HG03521 (cell line): ENCODE results near the gene F7.

Experiments
- ATAC-seq: cut with Tn5 transposase; IDR thresholded peaks from one replicate; pipeline ENCODE4 v1.9.1; 2021; ENCODE audit warnings: mild to moderate bottlenecking, moderate library complexity; ENCODE audit not compliant: unreplicated experiment

Gene F7

DNA sequence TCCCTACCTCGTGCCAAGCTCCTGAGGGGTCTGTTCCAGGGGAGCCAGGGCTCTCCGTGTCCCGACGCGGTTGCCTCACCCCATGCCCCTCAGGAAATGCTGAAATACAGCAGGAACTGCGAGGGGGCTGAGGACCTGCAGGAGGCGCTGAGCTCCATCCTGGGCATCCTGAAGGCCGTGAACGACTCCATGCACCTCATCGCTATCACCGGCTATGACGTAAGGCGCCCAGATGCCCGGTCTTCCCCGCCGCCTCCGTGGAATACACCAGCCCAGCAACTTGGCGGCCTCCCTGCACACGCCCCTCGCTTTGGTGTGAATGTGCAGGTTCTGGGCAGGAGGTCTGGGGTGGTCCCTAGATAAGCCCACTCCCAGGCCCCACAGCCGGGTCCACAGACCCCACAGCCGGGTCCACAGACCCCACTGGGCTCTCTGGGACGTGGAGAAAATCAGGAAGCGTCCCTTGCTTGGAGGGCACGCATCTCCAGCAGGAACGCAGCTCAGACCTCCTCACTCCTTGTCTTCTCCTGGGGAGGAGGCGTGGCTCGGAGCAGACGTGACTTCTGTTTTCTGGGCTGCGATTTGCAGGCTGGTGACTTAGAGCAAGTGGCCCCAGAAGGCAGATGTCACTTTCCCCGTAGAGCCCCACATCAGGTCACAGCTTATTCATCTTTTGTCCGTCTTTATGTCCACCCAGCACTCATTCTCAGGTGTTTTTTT, 19.4 kb upstream of the F7 start:
- ATAC-seq: no peak

DNA sequence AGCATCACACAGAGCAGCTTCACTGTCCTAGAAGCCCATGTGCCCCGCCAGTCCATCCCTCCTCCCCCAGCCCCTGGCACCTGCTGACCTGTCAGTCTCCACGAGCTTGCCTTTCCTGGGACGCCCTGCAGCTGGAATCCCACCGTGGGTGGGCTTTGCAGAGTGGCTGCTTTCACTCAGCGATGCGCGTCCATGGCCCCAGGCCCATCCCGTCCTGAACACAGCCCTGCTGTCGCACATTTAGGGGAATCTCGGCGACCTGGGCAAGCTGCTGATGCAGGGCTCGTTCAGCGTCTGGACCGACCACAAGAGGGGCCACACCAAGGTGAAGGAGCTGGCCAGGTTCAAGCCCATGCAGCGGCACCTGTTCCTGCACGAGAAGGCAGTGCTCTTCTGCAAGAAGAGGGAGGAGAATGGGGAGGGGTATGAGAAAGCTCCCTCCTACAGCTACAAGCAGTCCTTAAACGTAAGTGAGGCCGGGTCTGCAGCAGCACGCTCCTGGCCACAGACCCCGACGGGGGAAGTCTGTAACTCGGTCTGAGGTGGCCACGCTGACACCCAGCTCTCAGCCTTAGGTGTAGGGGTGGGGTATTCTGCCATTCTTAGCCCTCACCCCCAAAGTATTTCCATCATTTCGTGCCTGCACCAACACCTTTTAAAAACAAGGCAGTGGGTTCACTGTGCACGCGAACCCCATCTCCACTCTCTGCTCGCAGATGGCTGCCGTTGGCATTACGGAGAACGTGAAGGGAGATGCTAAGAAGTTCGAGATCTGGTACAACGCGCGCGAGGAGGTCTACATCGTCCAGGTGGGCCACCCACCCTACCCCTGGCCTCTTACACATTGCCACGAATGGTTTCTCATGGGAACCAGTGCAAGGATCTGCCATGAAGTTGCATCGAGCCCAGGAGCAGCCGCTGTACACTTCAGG, 18.3 kb upstream of the F7 start:
- ATAC-seq: no peak

DNA sequence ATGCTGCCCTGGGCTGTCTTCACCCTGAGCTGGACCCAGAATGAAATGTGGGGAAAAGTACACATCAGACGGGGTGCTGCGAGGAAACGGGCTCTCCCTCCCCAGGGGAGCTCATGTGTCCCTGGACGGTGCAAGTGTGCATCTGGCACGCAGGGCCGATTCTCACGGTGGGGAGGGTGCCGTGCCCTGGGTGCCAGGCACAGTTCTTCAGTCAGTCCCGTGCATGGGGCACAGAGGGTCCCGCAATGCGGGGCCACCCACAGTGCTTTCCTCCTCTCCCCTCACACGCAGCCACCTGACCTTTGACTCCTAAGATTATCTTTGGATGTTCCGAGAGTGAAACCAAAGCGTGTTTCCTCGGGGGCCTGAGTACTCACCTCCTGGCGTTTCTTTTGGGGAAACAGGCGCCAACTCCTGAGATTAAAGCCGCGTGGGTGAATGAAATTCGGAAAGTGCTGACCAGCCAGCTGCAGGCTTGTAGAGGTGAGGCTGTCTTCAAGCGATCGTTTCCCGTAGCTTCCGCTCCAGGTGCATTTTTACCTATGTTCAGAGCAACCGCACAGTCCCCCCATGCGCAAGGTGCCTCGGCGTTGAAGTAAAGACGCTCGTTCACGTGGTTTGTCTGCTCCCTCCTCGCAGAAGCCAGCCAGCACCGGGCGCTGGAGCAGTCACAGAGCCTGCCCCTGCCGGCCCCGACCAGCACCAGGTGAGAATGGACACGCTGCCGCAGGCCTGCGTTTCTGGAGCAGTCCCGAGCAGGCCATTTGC, 17.5 kb upstream of the F7 start:
- ATAC-seq: no peak

DNA sequence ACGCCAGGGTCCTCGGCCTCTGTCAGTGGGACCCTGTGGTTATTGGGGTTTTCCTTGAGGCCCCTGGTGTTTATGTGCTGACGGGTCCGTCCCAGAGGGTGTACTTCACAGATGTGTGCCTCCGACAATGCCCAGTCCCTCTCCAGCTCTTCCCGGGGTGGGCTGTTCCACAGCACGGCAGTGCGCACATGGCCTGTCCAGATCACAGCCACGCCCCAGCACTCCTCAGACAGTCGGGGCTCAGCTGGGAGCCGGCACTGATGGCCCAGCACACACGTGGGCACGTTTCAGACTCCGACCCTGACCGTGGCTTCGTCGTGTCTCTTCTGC, 16.9 kb upstream of the F7 start:
- no peak for ATAC-seq

DNA sequence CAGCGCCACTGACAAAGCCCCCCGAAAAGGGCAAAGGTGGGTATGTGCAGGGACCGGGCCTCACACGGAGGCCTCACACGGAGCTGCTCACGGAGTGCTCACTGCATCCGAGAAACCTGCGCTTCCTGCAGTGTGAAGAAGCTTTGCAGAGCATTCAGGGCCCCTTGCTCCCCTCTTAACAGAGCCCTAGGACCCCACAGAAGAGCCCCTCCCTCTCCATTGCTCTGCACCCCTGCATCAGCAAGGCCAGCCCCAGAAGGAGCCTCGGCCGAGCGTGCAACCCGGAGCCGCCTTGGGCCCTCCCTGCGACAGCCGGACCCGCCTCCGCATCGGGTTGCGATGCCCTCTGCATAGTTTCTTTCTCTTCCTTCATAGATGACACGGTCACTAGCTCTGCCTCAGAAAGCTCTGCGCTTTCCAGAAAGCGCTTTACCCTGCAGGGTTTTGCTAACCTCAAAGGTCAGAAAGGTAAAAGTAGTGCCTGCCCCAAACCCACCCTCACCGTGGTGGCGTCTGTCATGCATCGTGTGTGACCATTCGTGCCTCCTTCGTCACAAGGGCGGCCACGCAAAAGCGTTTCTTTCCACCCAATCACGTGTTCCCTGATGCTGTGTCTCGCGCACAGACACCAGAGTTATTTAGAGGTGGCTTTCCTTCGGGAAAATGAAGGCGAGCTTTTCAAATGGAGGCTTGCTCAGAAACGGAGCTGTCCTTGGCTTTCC, 15.7 kb upstream of the F7 start:
- no peak for ATAC-seq

DNA sequence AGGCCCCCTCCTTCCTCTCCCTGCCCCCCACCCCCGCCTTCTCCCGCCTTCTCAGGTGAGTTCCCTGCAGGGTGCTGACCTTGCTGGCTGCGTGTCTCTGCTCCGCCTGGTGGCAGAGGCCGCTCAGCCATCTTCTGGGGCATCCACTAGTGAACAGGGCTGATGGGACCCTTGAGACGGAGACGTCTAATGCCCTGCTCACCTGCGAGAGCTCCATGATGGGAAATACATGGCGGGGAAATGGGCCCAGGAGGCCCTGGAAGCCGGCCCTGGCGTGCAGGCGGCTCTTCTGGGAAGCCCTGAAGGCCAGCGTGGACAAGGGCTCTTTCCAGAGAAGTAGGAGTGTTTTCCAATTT, 15.2 kb upstream of the F7 start:
- ATAC-seq: no peak

DNA sequence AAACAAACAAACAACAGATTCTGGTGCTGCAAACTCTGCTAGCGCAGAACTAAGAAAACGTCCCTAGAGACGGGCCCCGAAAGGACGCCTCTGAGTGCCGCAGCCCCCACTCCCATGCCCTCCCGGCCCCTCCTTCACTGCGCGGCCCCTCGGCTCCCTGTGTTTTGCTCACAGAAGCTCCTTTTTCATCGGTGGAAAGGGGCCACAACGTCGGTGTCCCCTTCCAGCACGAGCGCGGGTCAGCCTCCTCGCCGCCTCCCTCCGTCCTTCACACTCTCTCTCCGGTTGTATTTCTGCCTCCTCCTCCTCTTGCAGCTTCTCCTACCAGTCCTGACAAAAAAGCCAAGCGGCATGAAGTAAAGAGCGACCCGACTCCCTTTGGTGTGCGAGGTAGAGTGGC, 14.8 kb upstream of the F7 start:
- ATAC-seq: no peak

DNA sequence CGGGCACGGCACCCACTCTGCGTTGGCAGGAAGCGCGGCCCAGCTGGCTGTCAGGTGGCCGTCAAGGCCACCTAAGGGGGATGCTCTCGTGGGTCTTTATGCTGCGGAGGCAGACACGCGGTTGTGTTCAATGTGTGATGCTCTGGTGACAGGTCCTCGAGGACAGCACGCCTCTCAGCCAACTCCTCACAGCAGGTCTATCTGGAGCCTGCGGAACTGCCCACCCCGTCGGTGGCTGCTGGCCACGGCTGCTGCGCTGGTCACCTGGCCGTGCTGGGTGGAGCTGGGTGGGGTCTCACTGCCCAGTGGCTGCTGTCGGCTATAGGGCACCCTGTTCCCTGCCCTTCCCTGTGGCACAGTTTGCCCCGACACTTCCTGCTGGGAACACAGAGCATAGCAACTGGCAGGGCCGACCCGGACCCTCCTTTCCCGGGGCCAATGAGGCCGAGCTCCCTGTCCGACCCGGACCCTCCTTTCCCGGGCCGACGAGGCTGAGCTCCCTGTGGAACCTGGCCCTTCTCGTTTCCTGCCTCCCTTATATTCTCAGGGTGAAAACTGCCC, 14.3 kb upstream of the F7 start:
- no peak for ATAC-seq

DNA sequence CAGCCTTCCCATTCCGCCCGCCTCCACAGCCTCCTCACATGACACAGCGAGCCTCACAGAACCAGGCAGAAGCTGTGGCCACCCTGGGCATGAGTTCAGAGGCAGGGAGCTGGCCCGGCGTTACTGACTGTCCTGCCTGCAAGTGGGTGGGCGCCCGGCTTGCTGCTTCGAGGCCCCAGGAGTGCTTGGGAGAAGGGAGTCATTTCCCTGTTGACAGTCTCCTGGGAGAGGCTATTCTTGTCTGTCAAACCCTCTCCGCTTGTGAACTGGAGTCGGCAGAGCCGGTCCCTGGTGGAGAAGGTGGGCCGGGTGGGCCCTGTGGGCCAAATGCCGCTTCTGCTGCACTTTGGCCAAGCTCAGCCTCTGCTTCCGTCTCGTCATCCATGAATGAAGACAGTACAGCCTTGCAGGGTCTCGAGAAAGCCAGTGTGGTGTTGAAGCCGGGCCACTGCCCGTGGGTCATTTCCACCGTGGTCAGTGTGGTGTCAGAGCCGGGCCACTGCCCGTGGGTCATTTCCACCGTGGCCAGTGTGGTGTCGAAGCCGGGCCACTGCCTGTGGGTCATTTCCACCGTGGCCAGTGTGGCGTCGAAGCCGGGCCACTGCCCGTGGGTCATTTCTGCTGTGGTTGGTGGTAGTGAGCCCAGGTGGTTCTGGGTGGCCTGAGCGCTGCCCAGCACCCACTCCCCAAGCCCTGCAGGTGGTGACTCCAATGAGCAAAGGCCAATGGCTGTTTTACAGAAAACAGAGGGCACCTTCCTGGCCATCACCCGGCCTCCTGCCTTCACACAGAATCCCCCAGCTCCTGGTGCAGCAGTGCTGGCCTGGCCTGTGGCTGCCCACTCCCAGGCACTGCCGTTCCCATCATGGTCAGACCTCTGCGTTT, 13.5 kb upstream of the F7 start:
- no peak for ATAC-seq

DNA sequence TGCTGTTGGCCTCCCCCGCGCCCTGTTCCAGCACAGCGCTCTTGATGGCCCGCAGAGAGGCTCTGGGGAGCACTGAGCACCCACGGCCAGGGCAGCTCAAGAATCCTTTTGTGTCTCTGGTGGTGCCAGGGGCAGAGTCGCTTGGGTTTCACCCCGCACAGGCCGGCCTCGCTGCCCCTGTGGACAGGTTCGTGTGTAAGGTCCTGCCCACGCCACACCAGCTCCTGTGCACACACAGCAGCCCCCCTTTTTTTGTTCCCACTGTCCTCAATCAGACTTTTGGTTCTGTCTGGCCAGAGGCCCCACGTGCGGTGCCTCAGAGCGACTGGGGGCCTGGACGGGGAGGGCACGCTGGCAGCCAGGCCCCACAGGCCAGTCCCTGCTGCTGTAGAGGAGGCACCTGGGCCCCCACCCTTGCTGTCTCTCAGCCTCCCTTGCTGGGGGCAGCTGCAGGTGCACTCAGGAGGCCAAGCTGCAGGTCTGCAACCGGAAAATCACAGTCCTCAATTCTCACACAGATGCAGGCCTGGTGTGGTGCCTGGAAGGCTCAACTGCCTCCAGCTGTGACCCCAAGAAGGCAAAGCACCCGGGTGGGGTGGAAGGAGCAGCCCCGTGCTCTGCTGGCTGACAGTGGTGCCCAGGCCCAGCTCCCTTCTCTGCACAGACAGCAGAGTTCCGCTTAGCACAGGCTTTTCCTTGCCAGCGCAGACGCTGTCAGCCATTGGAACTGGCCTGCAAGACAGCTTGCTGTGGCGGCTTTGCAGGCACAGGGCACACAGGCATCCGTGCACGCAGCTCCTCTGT, 12.6 kb upstream of the F7 start:
- no peak for ATAC-seq

DNA sequence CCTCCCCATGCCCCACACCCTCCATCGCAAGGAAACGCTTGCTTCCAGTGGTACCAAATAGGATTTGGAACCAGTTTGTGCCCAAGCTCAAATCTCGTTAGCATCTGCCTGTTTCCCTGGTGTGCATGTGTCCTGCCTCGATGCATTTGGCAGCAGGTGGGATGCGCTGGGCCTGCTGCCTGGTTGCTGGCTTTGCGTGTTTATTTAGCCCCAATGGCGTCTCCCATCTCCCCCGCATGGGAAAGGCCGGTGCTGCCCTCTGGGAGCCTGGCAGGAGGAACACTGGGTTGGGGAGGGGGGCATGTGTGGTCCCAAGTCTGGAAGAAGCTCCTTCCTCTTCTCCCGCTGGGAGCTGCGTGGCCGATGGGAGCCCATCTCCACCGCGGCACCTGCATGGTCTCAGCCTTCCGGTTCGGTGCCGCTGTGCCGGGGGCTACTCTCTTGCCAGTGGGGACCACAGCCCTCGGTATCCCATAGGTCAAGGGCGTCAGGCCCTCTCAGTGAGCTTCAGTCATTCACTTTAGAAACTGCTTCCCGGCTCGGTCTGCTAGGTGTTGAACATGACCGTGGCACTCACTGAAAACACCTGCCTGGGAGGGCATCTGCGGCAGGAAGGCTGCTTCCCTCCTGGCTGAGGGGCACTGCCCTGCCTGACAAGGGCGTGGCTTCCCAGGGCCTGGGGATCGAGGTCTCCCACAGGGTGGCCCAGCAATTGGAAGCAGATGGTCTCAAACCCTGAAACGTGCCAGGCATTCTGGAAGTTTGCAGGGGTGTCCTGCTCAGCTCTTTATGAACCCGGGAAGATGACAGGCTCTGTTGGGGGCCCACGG, 11.8 kb upstream of the F7 start:
- ATAC-seq: no peak

DNA sequence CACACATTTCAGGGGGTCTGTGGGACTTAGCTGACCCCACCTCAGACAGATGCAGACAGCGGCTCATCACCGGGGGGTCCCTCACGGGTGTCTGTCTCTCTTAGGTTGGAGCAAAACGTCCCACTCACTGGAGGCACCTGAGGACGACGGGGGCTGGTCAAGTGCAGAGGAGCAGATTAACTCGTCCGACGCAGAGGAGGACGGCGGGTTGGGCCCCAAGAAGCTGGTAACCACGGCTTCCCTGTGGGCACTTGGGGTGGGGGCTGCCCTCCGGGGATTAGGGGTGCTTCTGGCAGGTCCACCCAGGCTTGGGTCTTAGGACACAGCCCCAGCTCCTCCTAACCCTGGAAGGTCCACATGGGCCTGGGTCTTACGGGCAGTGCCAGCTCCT, 11.2 kb upstream of the F7 start:
- no peak for ATAC-seq

DNA sequence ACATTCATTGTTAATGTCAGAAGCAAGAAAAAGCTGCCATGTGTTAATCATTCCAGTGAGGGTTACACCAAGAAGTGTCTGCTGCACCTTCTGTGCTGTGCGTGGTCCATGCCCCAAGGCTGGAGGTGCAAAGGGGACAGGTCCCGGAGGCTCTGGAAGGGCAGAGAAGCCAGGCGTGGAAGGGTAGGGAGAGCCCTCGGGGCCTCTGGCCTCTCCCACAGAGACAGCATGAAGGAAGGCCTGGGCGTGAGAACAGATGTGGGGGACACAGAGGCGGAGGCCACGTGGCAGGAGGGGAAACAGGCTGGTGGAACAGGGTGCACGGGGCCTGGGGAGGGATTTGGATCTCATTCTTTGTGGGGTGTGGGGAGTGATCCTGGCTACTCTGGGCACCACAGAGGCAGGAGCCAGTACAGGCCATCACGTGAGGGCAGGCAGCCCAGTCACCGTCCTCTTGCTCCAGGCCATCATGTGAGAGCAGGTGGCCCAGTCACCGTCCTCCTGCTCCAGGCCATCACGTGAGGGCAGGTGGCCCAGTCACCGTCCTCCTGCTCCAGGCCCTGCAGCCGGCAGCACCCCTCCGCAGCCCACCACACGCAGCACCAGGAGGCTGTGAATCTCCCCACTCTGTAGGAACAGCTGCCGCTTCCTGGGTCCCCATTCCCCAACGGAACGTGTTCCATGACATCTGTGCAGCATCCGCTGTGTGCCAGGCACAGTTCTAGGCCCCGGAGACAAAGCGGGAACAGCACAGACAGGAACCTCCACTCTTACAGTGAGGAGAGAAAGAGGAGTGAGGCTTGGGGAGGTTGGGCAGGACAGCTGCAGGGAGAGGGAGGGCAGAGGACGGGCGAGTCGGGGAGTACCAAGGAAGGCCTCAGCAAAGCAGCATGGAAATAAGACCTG, 10.2 kb upstream of the F7 start:
- no peak for ATAC-seq

DNA sequence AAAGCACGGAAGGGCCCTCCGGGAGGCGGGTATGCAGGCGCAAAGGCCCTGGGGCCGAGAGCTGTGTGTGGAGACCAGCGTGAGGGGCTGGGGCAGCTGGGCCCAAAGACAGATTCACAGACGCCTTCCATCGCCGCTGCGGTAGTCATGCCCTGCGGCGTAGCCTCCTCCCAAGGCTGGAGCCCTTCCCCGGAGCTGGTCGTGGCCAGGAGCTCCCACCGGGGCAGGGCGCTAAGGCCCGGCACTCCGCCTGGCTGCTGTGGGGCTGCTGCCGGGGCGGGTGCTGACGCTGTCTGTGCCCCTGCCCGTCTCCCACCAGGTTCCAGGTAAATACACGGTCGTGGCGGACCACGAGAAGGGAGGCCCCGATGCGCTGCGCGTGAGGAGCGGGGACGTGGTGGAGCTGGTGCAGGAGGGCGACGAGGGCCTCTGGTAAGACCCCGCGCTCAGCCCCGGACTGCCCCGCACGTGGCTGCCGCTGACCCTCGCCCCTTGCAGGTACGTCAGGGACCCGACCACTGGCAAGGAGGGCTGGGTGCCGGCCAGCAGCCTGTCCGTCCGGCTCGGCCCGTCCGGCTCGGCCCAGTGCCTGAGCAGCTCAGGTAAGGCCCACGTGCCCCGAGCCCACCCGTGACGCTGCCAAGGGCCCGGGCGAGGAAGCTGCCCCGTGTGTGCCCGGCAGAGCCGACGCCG, 9.4 kb upstream of the F7 start:
- no peak for ATAC-seq

DNA sequence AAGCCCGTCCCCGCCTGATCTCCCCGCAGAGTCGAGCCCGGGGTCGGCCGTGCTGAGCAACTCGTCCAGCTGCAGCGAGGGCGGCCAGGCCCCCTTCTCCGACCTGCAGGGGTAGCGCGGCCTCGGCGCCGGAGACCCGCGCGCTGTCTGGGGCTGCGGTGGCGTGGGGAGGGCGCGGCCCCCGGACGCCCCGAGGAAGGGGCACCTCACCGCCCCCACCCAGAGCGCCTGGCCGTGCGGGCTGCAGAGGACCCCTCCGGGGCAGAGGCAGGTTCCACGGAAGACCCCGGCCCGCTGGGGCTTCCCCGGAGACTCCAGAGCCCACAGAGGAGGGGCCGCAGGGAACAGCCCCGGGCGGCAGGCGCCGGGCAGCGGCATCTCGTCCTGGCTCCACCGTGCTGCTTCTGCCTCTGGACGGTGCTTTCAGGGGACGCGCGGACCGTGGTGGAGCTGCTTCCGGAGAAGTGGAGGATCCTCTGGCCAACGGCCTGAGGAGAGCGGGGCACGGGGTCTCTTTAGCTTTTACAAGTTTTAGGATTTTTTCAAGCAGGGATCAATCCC, 8.8 kb upstream of the F7 start:
- no peak for ATAC-seq

DNA sequence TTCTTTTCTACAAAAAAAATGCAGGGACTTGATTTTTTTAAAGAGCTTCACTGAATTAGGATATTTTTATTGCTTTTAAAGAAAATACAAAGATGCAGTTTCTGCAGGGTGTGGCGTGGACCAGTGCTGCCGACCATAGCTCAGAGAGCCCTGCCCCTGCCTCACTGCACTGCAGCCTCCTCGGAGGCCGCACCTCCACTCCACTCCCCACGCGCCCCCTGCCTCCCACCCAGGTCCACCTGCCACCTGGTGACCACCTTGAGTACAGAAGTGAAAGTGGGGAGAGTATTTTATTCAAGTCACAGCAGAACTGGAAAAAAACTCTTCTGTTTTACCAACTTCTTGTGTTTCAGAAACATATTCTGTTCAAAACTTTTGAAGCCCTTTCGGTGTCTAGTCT, 7.9 kb upstream of the F7 start:
- ATAC-seq: no peak
